Gastrocnemius medialis (tissue), 4 donors: Measurements from ENCODE around the gene YIF1A. TPM values are rescaled to one million over a fixed set of nuclear protein-coding genes. Genes with fewer than 3 reads are reported as not detected.

ENCODE experiments used
- ATAC-seq, 2 donors: fragments of 150-250 bp; one replicate each; pipeline ENCODE4 v1.9.1; 2016
- DNase-seq, 2 donors: peaks; one replicate each; pipeline ENCODE4 v3.0.0-alpha.2; 2019
- H3K27ac ChIP-seq, 4 donors: fragments of 200-600 bp; sonication (generic); 1 replicate in 1 of 4; 2 replicates in 3 of 4; pipeline ENCODE4 v1.5.1; 2016 to 2018; ENCODE audit warnings: mild to moderate bottlenecking in 2 of 4, moderate library complexity in 1 of 4
- H3K27me3 ChIP-seq, 3 donors: fragments of 200-600 bp; sonication (generic) in 2 of 3; 1 replicate in 1 of 3; 2 replicates in 2 of 3; pipeline versions ENCODE4 v1.5.1 to v1.6.0; 2016 to 2019; ENCODE audit warnings: mild to moderate bottlenecking in 1 of 3, moderate library complexity in 1 of 3
- H3K36me3 ChIP-seq, 2 donors: fragments of 200-600 bp; sonication (generic) in 1 of 2; one replicate each; pipeline ENCODE4 v1.5.1; 2017 to 2018
- H3K4me1 ChIP-seq, 2 donors: fragments of 200-600 bp; sonication (generic) in 1 of 2; one replicate each; pipeline ENCODE4 v1.5.1; 2016 to 2017; ENCODE audit warnings: mild to moderate bottlenecking in 2 of 2
- H3K4me3 ChIP-seq, 4 donors: fragments of 200-600 bp; sonication (generic) in 3 of 4; 1 replicate in 1 of 4; 2 replicates in 3 of 4; pipeline ENCODE4 v1.5.1; 2016 to 2019; ENCODE audit warnings: mild to moderate bottlenecking in 2 of 4
- H3K9me3 ChIP-seq, 3 donors: fragments of 200-600 bp; sonication (generic) in 2 of 3; 1 replicate in 1 of 3; 2 replicates in 2 of 3; pipeline ENCODE4 v1.5.1; 2016 to 2019
- POLR2A ChIP-seq, 2 donors: fragments of 450-650 bp; IDR thresholded peaks; one replicate each; pipeline ENCODE4 v1.6.1; 2017; ENCODE audit warnings: antibody characterized with exemption in 2 of 2, mild to moderate bottlenecking in 2 of 2, moderate library complexity in 2 of 2
- in situ Hi-C, 4 donors: fragments of 200-750 bp; cut with MboI; loops; one replicate each; pipeline versions ENCODE4 v1.15.0 to v1.8.0; 2017; ENCODE audit warnings: low sequenced_read_pairs in 4 of 4
- intact Hi-C: fragments of 100-400 bp; cut with DNase I; formaldehyde crosslinking; loops from one replicate; pipeline ENCODE4 v1.15.1; 2023; ENCODE audit warnings: low total_unique reads
- total RNA-seq, 4 donors: library from RNA; depleted of rRNA; stranded (reverse); fragments of >200 nt; gene quantifications; one replicate each; pipeline versions ENCODE4 v1.1.0 to v1.2.3, GENCODE V29; 2016
- TF ChIP-seq, protein P1 (sequence below), 5 experiments: fragments of 450-650 bp in 3 of 5; fragments of 200-600 bp in 2 of 5; sonication (generic) in 2 of 5; IDR thresholded peaks in 4 of 5; conservative IDR thresholded peaks in 1 of 5; 1 replicate in 4 of 5; 2 replicates in 1 of 5; pipeline ENCODE4 v1.5.1; 2016 to 2019; ENCODE audit warnings: antibody characterized with exemption in 5 of 5, mild to moderate bottlenecking in 3 of 5, moderate library complexity in 3 of 5

Gene YIF1A, protein sequence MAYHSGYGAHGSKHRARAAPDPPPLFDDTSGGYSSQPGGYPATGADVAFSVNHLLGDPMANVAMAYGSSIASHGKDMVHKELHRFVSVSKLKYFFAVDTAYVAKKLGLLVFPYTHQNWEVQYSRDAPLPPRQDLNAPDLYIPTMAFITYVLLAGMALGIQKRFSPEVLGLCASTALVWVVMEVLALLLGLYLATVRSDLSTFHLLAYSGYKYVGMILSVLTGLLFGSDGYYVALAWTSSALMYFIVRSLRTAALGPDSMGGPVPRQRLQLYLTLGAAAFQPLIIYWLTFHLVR
- 100 to 1,000 TPM; 106 to 137 (median 113) TPM for total RNA-seq

DNA sequence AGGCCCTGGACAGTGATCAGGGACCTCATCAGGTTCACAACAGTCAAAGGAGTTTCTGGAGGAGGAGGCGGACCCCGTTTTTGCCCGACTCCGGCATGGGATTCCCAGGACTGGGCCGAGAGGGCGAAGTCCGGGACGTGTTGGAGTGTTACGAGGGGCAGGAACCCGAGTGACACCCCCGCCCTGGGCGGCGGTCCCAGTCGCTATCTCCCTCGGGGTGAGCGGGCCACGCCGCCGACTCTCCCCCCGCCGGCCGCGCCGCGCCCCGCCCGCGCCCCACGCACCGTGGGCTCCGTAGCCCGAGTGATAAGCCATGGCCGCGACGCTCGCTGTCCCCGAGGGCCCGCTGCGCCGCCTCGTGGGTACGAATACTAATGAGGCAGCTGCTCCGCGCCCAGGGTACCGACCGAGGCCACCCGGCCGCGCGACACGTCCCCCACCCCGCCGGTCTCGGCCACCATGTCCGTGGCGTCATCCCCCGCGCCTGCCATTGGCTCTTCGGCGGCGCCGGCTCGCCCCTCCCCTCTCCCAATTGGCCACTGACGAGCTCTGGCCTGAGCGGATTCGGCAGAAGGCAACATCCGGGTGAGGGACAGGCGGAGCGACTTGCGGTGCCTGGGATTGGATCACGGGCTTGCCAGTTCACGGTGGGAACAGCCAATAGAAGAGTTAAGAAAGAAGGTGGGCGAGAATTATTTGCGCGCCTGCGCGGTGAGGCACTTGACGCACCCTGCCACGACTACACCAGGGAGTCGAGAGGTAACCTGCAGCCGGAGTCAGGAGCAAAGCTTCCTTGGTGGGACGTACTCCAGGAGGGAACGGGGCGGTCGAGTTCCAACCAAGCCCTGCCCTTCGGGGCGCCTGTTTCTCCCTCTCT, at the start of gene YIF1A:
Gene YIF1A (minus strand): TSS at position 473 of the 877 bp plus-strand sequence. CDS start 158 bp downstream, at position 315.
- DNase-seq (peak; percentile 99 to 100), ATAC-seq (peak; percentile 95 to 97)
- H3K27ac ChIP-seq = peak within 1 kb of the TSS; percentile 84 to 93 (median 92)
- H3K36me3 ChIP-seq = peaks cover 0 to 6% of the 10 kb centered on the region in 2 donors
- H3K27me3 ChIP-seq = peaks cover 14 to 25% (median 21%) of the 10 kb centered on the region in 3 donors
- intact Hi-C loops = loop anchor here (1.0 to 2.0 kb wide), 2 partner anchors 21 to 286 kb away; partner anchors contain the start of genes BANF1, EIF1AD and RAB1B
- peak; percentile 93 to 97 for TF ChIP-seq POLR2A (IDR thresholded peaks at IDR 0.05)
- TF ChIP-seq, protein P1, sequence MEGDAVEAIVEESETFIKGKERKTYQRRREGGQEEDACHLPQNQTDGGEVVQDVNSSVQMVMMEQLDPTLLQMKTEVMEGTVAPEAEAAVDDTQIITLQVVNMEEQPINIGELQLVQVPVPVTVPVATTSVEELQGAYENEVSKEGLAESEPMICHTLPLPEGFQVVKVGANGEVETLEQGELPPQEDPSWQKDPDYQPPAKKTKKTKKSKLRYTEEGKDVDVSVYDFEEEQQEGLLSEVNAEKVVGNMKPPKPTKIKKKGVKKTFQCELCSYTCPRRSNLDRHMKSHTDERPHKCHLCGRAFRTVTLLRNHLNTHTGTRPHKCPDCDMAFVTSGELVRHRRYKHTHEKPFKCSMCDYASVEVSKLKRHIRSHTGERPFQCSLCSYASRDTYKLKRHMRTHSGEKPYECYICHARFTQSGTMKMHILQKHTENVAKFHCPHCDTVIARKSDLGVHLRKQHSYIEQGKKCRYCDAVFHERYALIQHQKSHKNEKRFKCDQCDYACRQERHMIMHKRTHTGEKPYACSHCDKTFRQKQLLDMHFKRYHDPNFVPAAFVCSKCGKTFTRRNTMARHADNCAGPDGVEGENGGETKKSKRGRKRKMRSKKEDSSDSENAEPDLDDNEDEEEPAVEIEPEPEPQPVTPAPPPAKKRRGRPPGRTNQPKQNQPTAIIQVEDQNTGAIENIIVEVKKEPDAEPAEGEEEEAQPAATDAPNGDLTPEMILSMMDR (IDR thresholded peaks at IDR 0.05 in 4 of 5, conservative IDR thresholded peaks at IDR 0.05 in 1 of 5) = no peak
- peaks cover 20 to 36% of the 10 kb centered on the region in 2 donors for H3K4me1 ChIP-seq
- in situ Hi-C loops = loop anchor here in 1 of 4 donors (10.0 kb wide), 1 partner anchor 64 kb away; no protein-coding TSS in a partner anchor
- no peaks in the 10 kb centered on the region for H3K9me3 ChIP-seq
- H3K4me3 ChIP-seq = peak within 1 kb of the TSS; percentile 80 to 91 (median 85)

DNA sequence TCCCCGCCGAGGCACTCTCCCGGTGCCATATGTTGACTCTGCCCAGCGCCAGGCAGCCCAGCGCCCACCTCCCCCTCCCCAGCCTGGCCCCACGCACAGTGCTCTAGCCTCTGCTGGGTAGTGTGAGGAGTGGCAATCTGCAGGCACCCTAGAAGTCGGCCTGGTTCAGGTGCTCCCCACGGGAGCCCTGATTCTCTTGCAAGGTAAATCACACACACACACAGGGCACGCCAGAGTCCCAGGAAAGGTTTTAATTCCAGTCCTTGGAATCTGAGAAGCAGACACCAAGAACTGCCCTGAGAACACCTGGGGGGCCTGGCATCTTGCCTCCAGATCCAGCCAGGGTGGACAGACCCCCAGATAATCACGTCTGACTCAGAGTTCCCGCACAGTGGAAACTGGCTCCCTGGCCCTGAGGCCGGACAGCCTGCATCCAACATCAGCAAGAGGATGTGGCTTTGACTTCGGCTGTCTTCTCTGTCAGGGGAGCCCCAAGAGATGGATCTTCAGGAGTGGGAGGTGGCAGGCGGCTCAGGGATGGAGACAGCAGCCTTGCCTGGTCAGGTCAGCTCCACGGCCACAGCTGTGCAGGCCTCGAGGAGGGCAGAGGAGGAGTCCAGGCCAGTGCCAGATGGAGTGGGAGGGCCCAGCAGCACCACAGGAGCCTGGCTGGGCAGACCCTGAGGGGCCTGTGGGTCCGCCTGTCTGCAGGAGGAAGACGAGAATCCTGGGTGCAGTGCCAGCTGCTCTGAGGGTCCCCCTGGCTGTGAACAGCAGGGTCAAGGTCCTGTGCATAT, 48.4 kb upstream of the YIF1A start:
- no peaks in the 10 kb centered on the region for H3K27me3 ChIP-seq
- in situ Hi-C loops (no loop called here), intact Hi-C loops (loop anchor here (5.0 kb wide), 1 partner anchor 70 kb away; the partner anchor contains the start of gene RAB1B)
- H3K4me1 ChIP-seq = peaks cover 25 to 26% of the 10 kb centered on the region in 2 donors
- peak overlapping the region; percentile 74 to 79 (median 76) for H3K27ac ChIP-seq
- H3K36me3 ChIP-seq = peaks cover 0 to 36% of the 10 kb centered on the region in 2 donors
- no peak for DNase-seq
- no peak for ATAC-seq
- TF ChIP-seq POLR2A (IDR thresholded peaks at IDR 0.05) = no peak
- TF ChIP-seq, protein P1 (IDR thresholded peaks at IDR 0.05 in 4 of 5, conservative IDR thresholded peaks at IDR 0.05 in 1 of 5) = no peak
- H3K4me3 ChIP-seq = no peak overlapping the region
- no peaks in the 10 kb centered on the region for H3K9me3 ChIP-seq

DNA sequence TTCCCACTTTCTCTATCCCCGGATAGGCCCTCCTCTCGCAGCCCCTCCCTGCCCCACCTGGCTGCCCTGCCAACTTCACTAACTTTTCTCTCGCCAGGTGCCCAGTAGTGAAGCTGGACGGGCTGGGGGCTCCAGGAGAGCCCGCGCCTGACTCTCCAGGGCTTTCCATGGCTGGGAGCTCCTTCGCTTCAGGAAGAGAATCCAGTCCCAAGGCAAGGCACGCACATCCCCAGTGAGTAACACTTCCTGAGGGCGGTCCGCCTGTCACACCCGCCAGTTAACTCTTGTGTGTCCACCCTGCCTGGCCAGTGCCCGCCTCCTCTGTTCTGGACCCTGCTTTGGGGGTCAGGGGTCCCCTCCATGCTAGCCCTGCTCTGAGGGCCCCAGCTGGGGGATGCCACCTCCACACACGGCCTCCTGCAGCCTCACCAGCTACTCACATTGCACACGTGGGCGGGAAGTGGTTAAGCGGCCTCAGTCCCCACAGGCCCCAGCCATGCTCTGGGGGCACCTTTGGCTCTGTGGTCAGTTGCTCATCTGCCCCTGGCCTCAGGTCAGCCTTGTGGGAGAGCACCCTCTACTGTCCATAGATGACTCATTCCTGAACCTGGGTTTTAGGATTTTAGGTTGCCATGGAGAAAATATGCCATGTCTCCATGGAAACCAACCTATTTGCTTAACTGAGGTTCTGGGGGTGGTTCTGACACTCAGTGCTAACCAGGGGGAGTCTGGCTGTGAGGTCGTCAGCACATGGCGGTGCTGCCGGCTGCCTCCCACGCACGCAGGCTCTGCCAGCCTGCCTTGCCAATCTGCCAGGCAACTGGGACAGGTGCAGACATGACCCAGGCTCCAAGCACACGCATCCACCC, 47.5 kb upstream of the YIF1A start, which contains the start of gene RIN1:
Gene RIN1 (minus strand): TSS at position 201 of the 869 bp plus-strand sequence. CDS start 32 bp downstream, at position 169.
- TF ChIP-seq, protein P1 (IDR thresholded peaks at IDR 0.05 in 4 of 5, conservative IDR thresholded peaks at IDR 0.05 in 1 of 5) = peak; percentile 27 to 55 (median 48)
- TF ChIP-seq POLR2A (IDR thresholded peaks at IDR 0.05) = peak; percentile 13 to 40
- peak; percentile 42 to 70 for DNase-seq
- no peaks in the 10 kb centered on the region for H3K9me3 ChIP-seq
- peaks cover 25 to 26% of the 10 kb centered on the region in 2 donors for H3K4me1 ChIP-seq
- intact Hi-C loops (loop anchor here (5.0 kb wide), 1 partner anchor 69 kb away; the partner anchor contains the start of gene RAB1B), in situ Hi-C loops (no loop called here)
- H3K4me3 ChIP-seq = peak within 1 kb of the TSS; percentile 57 to 65 (median 60)
- peaks cover 0 to 32% of the 10 kb centered on the region in 2 donors for H3K36me3 ChIP-seq
- peak within 1 kb of the TSS; percentile 74 to 79 (median 76) for H3K27ac ChIP-seq
- H3K27me3 ChIP-seq = no peaks in the 10 kb centered on the region
- peak; percentile 78 to 84 for ATAC-seq
